ENCODE results near the gene RPS5.
"Not testable (repeated sequence)": the region's sequence is repeated elsewhere in the genome, so short reads cannot be mapped to it uniquely, and the experiment has no call there.

The RPS5 gene

DNA sequence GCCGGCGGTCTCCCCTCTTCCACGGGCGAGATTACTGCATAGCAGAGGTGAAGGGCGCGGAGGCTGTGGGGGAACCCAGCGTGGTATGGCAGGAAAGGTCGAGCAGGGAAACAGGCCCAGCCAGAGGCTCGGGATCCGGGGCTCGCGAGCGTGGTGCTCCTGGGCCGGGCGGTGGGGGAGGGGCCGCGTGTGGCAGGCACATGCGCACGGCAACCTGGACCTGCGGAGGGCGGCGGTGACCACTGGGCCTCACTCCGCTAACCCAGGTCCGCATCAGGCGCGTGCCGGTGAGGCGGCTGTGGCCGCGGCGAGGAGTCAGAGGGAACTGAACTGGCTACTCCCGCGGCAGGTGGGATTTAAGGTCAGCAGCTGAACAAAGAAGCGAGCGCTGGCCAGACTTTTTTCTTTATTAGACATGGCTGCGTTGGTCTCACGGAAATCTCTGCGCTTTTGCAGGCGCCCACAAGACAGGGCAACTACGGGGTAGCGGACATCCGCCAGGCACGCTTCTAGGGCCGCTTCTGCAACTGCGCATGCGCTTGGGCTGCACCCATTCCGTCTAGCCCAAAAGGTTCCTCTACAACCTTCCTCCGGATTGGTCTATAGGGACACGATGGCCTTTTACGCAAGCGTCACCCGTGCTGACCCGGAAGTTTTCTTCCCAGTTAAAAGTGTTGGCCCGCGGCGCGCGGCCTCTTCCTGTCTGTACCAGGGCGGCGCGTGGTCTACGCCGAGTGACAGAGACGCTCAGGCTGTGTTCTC, at the start of gene RPS5:
RPS5 (plus strand) TSS at position 694 of the 762 bp plus-strand sequence. CDS start 869 bp downstream, outside the sequence.
- peak; percentile 87 for DNase-seq

DNA sequence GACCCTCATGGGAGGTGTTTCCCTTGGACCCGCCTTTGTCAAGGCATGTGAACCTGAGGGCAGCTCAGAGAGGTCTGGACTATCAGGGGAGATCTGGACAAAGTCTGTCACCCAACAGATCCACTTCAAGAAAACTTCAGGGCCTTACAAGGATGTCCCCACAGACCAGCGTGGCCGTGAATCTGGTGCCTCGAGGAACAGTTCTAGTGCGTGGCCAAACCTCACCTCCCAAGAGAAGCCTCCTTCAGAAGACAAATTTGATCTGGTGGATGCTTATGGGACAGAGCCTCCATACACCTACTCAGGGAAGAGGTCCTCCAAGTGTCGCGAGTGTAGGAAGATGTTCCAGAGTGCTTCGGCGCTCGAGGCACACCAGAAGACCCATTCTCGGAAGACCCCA, 48.7 kb upstream of the RPS5 start:
- no peak for DNase-seq

DNA sequence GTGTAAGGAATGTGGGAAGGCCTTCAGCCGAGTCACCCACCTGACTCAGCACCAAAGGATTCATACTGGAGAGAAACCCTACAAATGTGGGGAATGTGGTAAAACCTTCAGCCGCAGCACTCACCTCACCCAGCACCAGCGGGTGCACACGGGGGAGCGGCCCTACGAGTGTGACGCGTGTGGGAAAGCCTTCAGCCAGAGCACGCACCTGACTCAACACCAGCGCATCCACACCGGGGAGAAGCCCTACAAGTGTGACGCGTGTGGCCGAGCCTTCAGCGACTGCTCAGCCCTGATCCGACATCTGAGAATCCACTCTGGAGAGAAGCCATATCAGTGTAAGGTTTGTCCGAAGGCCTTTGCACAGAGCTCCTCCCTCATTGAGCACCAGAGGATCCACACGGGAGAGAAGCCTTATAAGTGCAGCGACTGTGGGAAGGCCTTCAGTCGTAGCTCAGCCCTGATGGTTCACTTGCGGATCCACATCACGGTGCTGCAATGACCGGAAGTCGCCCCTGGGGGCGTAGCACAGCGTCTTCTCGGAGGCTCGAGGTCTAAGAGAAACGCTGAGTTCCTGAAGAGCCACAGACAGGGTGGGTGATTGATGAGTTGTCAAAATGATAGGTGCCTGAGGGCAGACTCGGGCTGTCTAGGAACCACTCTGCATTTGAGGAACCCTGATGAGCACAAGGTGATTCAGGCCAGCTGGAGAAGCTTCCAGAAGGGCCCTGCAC, 48.1 kb upstream of the RPS5 start:
- no peak for DNase-seq

DNA sequence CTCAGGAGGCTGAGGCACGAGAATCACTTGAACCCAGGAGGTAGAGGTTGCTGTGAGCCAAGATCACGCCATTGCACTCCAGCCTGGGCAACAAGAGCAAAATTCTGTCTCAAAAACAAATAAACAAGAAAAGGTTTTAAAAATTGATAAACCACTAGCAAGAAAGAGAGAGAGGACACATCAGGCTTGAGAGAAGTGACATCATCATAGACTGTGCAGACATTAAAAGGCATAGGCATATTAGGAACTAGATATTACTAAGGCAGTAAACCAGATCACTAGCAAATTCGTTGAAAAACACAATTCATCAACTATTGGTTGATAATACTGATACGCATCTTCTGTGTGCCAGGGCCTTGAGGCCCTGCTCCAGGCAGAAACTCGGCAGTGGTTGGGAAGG, 41.5 kb upstream of the RPS5 start:
- DNase-seq, result no peak

DNA sequence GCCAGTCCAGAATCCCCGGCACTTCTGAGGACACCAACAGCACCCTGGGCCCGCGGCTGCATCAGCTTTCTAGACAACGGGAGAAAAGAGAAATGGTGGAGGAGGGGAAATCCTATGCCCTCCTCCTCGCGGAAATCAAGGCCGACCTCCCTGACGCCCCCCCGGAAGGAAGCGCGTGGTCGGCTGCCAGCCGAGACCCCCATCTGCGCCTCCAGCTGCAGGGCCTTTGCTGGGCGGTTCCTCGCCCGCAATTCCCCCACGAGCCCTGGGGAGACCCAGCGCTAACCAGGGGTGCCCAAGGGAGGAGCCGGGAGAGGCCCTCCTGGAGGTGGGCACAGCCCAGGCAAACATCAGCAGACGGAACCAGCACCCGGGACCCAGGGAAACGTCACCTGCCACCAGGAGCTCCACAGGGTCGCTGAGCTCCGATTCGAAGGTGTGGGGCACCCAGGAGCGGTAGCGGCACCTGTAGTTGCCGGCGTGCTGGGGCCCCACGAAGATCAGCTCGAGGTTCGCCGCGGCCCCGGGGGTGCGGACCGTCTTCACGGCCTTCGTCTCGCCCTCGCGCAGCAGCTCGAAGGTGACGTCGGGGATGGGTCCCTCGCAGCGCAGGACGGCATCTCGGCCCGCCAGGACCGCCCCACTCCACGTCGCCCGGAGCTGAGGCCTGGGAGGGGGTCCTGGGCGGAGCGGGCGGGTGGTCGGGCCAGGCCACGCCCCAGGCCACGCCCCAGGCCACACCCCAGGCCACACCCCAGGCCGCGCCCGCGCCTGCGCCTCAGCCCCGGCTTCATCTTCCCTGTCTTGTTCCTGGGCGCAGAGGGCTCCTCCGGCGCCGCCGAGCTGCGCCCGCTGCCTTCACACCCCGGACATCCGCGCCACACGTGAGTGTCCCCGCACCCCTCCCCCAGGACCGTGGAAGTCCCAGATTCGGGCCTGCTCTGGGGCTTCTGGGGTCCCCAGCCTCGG, 39.8 kb upstream of the RPS5 start:
- DNase-seq, result peak; percentile 70

DNA sequence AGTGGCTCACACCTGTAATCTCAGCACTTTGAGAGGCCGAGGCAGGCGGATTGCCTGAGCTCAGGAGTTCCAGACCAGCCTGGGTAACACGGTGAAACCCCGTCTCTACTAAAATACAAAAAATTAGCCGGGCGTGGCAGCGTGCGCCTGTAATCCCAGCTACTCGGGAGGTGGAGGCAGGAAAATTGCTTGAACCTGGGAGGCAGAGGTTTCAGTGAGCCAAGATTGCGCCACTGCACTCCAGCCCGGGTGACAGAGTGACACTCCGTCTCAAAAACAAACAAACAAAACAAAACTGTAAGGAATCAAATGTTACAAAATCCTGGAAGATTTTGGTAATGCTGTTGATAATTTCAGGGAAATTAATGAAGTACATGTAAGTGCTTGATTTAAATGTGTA, 39.0 kb upstream of the RPS5 start:
- not testable (repeated sequence) for DNase-seq

DNA sequence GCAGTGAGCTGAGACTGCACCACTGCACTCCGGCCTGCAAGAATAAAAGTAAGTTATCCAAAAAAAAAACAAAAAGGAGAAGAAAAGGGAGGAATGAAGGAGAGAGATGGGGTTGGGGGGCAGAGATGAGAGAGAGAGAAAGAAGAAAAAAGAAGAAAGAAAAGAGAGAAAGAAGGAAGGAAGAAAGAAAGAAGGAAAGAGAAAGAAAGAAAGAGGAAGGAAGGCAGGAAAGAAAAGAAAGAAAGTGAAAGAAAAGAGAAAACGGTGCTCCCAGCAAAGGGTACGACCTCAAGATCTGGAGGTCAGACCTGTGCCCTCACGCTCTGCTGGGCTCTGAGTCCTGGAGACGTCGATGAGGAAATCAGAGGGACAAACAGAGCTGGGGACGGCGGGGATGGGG, 37.5 kb upstream of the RPS5 start:
- no peak for DNase-seq

DNA sequence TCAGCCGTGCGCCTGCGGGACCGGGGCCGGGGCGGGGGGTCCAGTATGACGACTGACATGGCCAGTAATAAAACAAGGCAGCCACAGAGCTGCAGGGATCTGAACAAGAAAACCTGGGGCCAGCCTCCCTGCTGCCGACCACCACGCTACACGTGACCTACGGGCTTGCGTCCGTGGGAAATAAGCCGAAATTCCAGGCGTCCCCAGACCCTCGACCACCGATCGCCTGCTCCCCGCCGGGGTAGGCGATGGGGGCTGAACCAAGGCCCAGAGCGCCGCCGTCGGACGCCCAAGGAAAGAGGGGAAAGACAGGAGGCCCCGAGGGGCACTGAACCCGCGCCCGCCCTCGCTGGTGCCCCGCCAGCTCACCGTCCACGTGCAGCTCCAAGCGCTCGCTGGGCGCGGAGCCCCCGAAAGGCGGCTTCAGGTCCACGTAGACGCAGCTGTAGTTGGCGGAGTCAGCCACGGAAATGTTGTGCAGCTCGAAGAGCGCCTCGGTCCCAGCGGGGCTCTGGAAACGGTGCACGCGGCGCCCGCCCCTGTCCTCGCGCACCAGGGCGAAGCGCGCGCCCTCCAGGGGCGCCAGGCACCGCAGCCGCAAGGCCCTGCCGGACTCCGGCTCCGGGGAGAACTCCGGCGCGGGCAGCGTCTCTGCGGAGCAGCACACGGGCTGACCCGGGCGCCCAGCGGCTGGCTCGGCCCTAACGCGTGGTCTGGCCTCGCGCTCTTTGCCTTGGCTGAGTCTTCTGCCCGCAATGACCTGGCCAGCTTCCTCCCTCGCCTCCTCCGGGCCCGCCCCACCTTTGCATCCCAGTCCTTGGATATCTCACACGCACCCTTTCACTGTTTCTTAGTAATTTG, 36.8 kb upstream of the RPS5 start:
- no peak for DNase-seq

DNA sequence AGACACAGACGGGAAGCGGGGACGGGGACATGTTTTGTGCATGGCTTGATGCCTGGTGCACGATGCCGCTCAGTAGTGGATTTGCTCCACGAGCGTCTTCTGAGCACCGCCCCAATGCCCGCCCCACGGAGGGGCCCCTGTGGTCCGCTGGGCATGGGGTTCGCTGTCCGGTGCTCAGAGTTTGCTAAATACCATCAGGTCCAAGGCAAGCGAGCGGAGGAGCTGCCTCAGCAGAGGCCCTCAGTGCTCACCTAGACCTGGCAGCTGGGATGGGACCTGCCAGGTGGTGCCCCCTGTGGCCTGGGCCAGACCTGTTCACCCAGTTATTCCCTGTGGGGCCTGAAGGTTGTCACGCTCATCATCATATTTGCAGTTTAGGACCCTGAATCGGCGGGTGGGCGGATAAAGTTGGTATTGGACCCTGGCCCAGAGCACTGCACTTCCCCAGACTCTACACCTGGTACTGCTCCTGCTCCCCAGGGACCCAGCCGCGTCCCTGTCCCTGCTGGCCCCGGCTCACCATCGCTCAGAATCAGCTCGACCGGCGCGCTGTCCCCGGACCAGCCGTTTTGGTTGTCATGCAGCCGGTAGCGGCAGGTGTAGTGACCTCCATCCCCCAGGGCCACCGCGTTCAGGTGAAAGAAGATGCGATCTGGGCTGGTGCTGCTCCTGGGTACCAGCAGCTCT, 36.1 kb upstream of the RPS5 start:
- DNase-seq, result no peak

DNA sequence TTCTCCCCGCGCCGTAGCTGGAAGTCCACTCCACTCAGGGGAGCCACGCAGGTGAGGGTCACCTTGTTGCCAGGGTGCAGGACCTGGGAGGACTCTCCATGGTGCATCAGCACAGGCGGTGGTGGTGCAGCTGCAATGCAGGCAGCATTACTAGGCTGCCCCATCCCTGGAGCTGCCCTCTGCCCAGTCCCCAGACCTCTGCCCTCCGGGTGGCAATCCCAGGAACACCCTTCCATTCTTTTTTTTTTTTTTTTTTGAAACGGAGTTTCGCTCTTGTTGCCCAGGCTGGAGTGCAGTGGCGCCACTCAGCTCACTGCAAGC, 35.6 kb upstream of the RPS5 start:
- no peak for DNase-seq

DNA sequence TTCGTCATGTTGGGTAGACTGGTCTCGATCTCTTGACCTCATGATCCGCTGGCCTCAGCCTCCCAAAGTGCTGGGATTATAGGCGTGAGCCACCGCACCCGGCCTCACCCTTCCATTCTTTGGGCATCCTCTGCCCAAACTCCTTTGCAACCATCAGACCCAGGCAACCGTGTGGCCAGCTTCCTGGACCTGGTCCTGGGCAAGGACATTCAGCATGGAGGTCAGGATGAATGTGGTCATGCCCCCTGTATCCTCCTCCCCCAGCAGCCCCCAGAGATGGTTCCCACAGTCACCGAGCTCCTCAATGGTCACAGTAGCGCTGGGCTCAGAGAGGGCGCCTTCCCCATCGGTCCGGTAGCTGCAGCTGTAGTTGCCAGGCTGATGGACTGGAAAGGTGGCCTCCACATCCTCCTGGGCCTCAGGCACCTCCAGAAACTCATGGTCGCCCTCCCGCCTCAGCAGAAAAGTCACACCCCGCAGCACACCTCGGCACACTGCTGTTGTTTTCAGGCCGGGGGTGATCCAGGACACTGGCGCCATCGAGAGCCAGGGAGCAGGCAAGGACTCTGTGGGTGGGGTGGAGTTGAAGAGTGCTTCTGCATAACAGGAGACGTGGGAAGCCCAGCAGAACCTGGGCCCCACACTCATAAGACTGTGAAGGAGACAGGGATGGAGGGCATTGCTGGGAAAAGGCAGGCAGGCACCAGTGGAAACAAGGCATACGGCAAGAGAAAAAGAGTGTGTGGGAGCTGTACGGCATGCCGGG, 34.9 kb upstream of the RPS5 start:
- no peak for DNase-seq

DNA sequence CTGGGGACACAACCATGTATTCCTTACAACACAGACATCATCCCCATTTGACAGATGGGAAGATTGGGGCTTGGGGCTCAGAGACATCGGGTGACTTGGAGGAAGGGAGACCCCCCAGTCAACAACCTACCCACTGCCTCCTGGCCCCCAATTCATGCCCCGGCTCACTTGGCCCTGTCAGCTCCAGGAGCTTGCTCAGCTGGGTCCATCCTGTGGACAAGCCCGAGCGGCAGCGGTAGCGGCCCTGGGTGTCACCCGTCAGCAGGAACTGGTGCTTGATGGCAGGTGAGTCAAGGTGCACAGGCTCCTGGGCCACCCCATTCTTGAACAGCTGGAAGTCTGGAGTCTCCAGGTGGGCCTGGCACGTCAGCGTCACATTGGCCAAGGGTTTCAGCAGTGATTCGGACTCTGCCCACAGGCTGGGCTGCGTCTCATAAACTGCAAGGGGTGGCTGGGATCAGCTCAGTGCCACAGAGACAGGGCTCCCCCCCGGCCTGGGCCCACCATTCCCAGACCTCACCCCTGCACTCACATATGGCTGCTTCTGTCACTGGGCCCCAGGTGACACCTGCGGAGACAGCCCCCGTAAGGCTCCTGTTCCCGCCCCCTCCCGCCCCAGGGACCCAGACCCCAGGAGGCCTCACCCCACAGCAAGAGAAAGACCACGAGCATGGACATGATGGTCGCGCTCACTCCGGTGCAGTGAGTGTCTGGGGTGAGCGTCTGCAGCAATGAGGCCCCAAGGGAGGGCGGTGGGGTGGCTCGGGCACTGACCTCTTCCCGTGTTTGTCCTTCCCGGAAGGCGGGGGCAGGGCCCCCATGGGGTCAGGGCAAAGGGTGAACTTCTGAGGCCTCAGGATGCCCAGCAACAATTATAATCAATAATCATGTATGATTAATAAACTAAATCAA, 34.1 kb upstream of the RPS5 start, which contains the start of gene A1BG:
A1BG (minus strand) TSS at position 733 of the 912 bp plus-strand sequence; CDS start at position 678, 55 bp downstream.
- DNase-seq, result no peak

DNA sequence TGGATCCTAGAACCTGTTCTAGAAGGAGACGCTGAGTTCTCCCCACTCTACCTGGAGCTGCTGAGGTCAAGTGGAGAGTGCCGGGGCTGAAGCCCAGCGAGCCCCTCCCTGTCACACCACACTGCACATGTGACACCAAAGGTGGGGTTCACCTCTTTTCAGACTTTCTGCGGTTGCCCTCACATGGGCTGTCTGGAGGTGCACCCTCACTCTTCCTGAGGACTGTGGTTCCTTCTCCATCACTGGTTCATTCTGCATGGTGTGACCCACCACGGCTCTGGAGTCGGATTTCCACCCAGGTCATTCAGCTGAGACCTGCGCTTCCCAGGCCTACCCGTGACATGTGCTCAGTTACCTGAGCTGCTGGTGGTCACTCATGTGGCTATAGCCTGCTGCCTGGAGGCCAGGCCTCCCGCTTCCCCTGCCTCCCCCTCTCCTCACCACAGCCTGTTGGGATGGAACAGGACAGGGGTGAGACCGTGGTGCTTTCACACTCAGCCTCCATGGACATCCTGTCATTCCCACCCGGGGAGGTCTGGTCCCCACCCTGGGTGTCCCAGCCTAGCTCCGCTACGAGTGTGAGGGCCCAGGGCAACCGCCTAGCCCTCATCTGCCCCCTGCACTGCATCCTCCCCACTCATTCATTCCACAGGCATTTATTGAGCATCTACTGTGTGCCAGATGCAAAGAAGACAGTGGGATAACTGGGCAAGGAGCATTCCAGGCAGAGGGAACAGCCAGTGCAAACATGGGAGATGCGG, 33.2 kb upstream of the RPS5 start:
- no peak for DNase-seq

DNA sequence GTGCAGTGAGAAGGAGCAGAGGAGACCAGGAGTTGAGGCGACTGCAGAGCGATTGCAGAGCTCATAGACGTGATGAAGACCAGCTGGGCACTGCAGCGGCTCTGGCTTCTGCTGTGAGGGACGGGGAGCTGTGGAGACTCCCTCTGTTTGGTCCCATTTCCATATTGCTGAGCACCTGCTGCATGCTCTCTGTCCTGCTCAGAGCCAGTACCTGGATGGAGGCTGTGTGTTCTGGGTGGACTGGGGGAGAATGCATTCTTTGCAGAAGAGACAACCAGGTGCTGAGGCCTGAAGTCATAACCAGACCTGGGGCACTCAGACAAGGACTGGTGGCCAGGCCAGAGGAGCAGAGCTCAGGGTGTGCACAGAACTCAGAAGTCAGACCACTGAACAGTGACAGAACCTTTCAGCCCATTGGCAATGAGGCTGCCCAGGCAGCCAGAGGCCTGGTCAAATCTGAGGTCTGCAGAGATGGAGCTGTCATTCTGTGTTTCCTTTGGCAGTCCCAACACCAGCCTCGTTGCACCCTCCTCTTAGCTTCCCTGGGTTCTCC, 32.5 kb upstream of the RPS5 start:
- no peak for DNase-seq

DNA sequence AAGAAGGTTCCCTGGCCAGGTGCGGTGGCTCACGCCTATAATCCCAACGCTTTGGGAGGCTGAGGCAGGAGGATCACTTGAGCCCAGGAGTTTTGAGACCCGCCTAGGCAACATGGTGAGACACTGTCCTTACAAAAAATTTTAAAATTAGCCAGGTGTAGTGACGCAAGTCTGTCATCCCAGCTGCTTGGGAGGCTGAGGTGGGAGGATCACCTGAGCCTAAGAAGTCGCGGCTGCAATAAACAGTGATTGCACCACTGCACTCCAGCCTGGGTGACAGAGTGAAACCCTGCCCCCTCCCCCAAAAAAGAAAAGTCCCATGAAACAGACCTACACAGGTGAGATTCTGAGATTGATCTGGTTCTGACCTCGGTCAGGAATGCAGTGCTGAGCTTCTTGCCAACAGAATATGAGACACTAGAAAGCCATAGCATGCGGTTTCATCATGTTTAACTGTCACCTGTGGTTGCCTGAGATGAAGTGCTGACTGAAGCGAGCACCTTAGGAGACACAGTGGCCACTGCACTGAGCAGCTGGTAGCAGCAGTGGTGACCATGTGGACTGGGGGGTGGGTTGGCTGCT, 31.8 kb upstream of the RPS5 start:
- DNase-seq, result no peak

DNA sequence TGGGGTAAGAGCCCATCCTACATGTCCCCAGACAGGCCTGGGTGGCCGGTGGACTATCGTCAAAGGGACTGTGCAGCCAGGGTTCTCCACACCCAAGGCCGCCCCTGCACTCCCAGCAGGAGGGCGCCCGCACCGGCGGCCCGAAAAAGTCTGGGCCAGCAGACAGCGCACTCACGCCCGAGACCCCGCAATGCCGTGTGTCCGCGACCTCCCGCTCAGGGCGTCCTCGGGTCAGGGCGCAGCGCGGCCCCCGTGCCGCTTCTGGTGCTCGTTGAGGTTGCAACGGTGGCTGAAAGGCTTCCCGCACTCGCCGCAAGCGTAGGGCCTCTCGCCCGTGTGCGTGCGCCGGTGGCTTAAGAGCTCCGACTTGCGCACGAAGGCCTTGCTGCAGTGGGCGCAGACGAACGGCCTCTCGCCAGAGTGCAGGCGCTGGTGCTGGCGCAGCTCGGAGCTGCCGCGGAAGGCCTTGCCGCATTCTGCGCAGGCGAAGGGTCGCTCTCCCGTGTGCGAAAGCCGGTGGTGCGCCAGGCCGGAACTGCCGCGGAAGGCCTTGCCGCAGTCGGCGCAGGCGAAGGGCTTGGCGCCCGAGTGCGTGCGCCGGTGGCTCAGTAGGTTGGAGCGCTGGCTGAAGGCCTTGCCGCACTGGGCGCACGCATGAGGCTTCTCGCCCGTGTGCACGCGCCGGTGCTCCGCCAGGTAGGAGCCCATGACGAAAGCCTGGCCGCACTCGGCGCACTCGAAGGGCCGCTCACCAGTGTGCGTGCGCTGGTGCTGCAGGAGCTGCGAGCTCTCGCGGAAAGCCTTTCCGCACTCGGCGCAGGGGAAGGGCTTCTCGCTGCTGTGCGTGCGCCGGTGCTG, 30.9 kb upstream of the RPS5 start:
- DNase-seq, result peak; percentile 48

DNA sequence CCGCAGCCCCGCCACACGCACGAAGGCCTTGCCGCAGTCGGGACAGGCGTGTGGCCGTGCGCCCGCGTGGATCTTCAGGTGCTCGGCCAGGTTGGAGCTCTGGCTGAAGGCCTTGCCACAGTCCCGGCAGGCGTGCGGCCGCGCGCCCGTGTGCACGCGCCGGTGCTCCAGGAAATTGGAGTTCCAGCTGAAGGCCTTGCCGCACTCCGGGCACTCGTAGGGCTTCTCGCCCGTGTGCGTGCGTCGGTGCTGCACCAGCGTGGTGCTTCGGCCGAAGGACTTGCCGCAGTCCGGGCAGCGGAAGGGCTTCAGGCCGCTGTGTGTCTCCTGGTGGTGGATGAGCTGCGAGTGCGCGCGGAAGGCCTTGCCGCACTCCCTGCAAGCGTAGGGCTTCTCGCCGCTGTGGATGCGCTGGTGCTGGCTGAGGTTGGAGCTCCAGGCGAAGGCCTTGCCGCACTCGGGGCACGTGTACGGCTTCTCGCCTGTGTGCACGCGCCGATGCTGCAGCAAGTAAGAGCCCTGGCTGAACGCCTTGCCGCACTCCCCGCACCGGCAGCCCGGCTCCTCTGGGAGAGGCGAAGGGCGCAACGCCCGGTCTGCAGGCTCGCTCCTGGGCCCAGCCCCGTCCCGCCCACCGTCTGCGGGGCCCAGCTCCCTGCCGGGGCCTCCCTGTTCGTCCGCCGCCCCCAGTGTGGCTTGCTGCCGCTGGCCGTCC, 30.1 kb upstream of the RPS5 start:
- DNase-seq, result no peak

Data from activated CD4-positive, CD25-positive, alpha-beta regulatory T cell treated with anti-CD3 and anti-CD28 coated beads, Interleukin-2, amount 50 U/mL, for 72 hours (primary cell).